ENCODE results near the gene TCF25.

DNA sequence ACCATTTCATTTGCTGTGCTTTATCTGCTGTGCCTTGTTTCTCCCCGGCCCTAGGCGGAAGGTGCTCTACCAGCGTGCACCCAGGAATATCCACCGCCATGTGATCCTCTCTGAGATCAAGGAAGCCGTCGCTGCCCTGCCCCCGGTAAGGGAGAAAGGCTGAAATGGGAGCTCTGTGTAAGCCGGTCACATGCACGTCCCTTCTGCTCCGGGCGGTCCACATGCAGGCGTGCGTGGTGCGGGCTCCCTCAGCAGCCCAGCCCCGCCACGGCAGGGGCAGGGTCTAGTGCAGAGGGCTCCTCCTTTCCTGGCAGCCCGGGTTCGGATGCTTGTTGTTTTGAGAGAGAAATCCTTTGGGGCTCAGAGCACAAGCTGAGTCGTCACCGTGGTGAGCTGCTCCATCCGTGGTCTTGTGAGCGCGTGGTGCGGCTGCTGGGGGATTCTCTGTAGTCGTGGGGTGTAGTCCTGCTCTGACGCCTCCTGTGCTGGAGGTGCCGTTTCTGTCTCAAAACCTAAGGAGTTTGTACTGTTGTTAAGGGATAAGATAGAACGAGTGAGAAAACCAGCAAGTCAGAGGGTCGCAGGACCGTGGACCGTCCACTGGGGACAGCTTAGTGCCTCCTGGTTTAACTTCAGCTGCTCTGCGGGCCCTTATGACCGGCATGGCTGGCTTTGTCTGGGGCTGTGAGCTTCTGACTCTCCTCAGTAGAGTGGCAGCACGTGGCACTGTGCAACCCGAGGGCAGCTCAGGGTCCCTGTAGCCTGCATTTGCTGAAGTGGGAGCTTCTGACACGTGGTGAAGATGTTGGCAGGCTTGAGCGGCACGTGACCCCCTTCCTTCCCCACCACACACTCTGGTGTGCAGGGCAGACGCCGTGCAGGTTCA is 33.0 kb downstream of the TCF25 start:
- TF ChIP-seq EZH2 (IDR thresholded peaks at IDR 0.05; ENCODE audit: insufficient read depth, low read length) = no peak
- TF ChIP-seq, protein P1, sequence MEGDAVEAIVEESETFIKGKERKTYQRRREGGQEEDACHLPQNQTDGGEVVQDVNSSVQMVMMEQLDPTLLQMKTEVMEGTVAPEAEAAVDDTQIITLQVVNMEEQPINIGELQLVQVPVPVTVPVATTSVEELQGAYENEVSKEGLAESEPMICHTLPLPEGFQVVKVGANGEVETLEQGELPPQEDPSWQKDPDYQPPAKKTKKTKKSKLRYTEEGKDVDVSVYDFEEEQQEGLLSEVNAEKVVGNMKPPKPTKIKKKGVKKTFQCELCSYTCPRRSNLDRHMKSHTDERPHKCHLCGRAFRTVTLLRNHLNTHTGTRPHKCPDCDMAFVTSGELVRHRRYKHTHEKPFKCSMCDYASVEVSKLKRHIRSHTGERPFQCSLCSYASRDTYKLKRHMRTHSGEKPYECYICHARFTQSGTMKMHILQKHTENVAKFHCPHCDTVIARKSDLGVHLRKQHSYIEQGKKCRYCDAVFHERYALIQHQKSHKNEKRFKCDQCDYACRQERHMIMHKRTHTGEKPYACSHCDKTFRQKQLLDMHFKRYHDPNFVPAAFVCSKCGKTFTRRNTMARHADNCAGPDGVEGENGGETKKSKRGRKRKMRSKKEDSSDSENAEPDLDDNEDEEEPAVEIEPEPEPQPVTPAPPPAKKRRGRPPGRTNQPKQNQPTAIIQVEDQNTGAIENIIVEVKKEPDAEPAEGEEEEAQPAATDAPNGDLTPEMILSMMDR (IDR thresholded peaks at IDR 0.05; ENCODE audit: insufficient read depth, low read depth, low read length) = no peak

Data from astrocyte (in vitro differentiated cells and primary cell).